ENCODE measurements around the gene CCDC138. TPM values are rescaled to one million over a fixed set of nuclear protein-coding genes. Genes with fewer than 3 reads are reported as not detected.

The CCDC138 gene
- polyA plus RNA-seq, 1 donor from 2014 or later: 19.0 TPM

GRCh38 chr2:108805782-108806181 lies 19.2 kb downstream of the CCDC138 start:
- Histone ChIP-seq H3F3A (ENCODE audit: insufficient read depth, low read length, poor library complexity, severe bottlenecking) (no peaks in the 10 kb centered on the region), H3K9me3 (ENCODE audit: low read length) (no peaks in the 10 kb centered on the region), H3K79me2 (replicated peaks; ENCODE audit: insufficient read depth, low read length) (peaks cover 14% of the 10 kb centered on the region), H3K27ac (ENCODE audit: low read length) (no peak overlapping the region), H3K9me2 (ENCODE audit: insufficient read depth, low read length) (no peaks in the 10 kb centered on the region), H3K4me2 (ENCODE audit: low read length) (no peak overlapping the region), H4K20me1 (ENCODE audit: insufficient read depth) (no peaks in the 10 kb centered on the region), H3K27me3 (ENCODE audit: insufficient read depth, low read depth, low read length) (no peaks in the 10 kb centered on the region), H3K36me3 (ENCODE audit: insufficient read depth, low read length) (peaks cover 13% of the 10 kb centered on the region), H2AFZ (ENCODE audit: low read depth, low read length) (no peak overlapping the region), H3K9ac (ENCODE audit: low read length) (no peak overlapping the region), H3K4me3 (ENCODE audit: low read length) (no peak overlapping the region)
- no peak for TF ChIP-seq POLR2AphosphoS5 (IDR thresholded peaks at IDR 0.05)
- no peak for TF ChIP-seq SMC3 (conservative IDR thresholded peaks at IDR 0.05; ENCODE audit: poor library complexity)

DNA sequence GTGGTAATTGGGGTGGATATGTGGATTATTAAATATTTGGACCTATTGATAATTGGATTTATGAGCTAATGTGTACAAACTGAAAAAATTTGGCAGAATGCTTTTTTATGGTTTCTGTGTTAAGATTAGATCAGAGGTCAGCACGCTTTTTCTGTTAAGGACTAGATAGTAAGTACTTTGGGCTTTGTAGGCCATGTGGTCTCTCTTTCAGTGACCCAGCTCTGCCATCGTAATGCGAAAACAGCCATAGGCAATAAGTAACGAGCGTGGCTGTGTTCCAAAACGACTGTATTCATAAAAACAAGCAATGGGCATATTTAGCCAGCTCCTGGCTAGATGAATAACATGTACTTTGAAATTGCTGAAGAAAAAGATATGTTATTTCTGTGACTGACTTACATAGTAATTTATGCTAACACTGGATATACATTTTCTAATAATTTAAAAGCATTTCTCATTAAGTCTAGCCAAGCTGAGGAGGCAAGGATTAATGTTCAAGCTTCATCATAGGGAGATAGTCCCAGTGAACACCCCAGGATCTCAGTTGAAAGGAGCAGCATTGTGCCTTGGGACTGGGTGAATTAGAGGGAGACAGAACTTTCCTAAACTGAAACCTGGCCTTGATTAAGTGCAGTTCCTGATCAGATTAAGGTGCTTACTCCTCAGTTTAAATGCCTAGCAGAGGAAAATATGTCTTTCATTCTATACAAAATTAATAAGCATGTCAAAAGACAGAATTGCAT lies 20.0 kb downstream of the CCDC138 start:
- Histone ChIP-seq H3K27ac (ENCODE audit: low read length) (no peak overlapping the region), H3K27me3 (ENCODE audit: insufficient read depth, low read depth, low read length) (no peaks in the 10 kb centered on the region), H3K36me3 (ENCODE audit: insufficient read depth, low read length) (peaks cover 13% of the 10 kb centered on the region), H2AFZ (ENCODE audit: low read depth, low read length) (no peak overlapping the region), H3K9me2 (ENCODE audit: insufficient read depth, low read length) (no peaks in the 10 kb centered on the region), H3K4me2 (ENCODE audit: low read length) (no peak overlapping the region), H4K20me1 (ENCODE audit: insufficient read depth) (no peaks in the 10 kb centered on the region), H3K79me2 (replicated peaks; ENCODE audit: insufficient read depth, low read length) (peaks cover 14% of the 10 kb centered on the region), H3F3A (ENCODE audit: insufficient read depth, low read length, poor library complexity, severe bottlenecking) (no peaks in the 10 kb centered on the region), H3K9me3 (ENCODE audit: low read length) (no peaks in the 10 kb centered on the region), H3K9ac (ENCODE audit: low read length) (no peak overlapping the region), H3K4me3 (ENCODE audit: low read length) (no peak overlapping the region)
- TF ChIP-seq, protein P1, sequence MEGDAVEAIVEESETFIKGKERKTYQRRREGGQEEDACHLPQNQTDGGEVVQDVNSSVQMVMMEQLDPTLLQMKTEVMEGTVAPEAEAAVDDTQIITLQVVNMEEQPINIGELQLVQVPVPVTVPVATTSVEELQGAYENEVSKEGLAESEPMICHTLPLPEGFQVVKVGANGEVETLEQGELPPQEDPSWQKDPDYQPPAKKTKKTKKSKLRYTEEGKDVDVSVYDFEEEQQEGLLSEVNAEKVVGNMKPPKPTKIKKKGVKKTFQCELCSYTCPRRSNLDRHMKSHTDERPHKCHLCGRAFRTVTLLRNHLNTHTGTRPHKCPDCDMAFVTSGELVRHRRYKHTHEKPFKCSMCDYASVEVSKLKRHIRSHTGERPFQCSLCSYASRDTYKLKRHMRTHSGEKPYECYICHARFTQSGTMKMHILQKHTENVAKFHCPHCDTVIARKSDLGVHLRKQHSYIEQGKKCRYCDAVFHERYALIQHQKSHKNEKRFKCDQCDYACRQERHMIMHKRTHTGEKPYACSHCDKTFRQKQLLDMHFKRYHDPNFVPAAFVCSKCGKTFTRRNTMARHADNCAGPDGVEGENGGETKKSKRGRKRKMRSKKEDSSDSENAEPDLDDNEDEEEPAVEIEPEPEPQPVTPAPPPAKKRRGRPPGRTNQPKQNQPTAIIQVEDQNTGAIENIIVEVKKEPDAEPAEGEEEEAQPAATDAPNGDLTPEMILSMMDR (IDR thresholded peaks at IDR 0.05; ENCODE audit: poor library complexity, severe bottlenecking): no peak
- TF ChIP-seq SMC3 (conservative IDR thresholded peaks at IDR 0.05; ENCODE audit: poor library complexity): no peak
- no peak for TF ChIP-seq POLR2AphosphoS5 (IDR thresholded peaks at IDR 0.05)
- TF ChIP-seq EP300 (conservative IDR thresholded peaks at IDR 0.05; ENCODE audit: poor library complexity, severe bottlenecking): no peak
- TF ChIP-seq REST (IDR thresholded peaks at IDR 0.05; ENCODE audit: borderline replicate concordance): no peak
- TF ChIP-seq RAD21 (conservative IDR thresholded peaks at IDR 0.05): no peak

DNA sequence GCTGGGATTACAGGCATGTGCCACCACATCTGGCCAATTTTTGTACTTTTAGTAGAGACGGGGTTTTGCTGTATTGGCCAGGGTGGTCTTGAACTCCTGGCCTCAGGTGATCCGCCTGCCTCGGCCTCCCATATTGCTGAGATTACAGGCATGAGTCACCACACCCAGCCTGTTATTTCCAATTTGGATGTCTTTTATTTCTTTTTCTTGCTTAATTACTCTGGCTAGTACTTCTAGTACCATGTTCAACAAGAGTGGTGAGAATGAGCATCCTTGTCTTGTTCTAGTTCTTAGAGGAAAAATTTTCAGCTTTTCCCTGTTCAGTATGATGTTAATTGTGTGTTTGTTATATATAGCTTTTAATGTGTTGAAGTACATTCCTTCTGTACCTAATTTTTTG lies 23.4 kb downstream of the CCDC138 start:
- no peak overlapping the region for H2AFZ ChIP-seq (ENCODE audit: low read depth, low read length)
- H3K79me2 ChIP-seq (replicated peaks; ENCODE audit: insufficient read depth, low read length): peaks cover 14% of the 10 kb centered on the region
- no peaks in the 10 kb centered on the region for H3K9me3 ChIP-seq (ENCODE audit: low read length)
- H3K4me2 ChIP-seq (ENCODE audit: low read length): no peak overlapping the region
- no peak overlapping the region for H3K4me3 ChIP-seq (ENCODE audit: low read length)
- H3K27ac ChIP-seq (ENCODE audit: low read length): no peak overlapping the region
- no peaks in the 10 kb centered on the region for H3K9me2 ChIP-seq (ENCODE audit: insufficient read depth, low read length)
- H3F3A ChIP-seq (ENCODE audit: insufficient read depth, low read length, poor library complexity, severe bottlenecking): no peaks in the 10 kb centered on the region
- TF ChIP-seq TAF1 (IDR thresholded peaks at IDR 0.05; ENCODE audit: low read depth) (no peak), MXI1 (conservative IDR thresholded peaks at IDR 0.05; ENCODE audit: poor library complexity, severe bottlenecking) (no peak), EZH2 (IDR thresholded peaks at IDR 0.05; ENCODE audit: borderline replicate concordance, insufficient read depth, low read length, poor library complexity, severe bottlenecking) (no peak), REST (IDR thresholded peaks at IDR 0.05; ENCODE audit: borderline replicate concordance) (no peak), SMC3 (conservative IDR thresholded peaks at IDR 0.05; ENCODE audit: poor library complexity) (no peak), EP300 (conservative IDR thresholded peaks at IDR 0.05; ENCODE audit: poor library complexity, severe bottlenecking) (no peak), POLR2AphosphoS5 (IDR thresholded peaks at IDR 0.05) (no peak), RAD21 (conservative IDR thresholded peaks at IDR 0.05) (no peak)
- TF ChIP-seq, protein P1 (IDR thresholded peaks at IDR 0.05; ENCODE audit: poor library complexity, severe bottlenecking): no peak
- no peaks in the 10 kb centered on the region for H3K27me3 ChIP-seq (ENCODE audit: insufficient read depth, low read depth, low read length)
- H3K9ac ChIP-seq (ENCODE audit: low read length): no peak overlapping the region
- no peaks in the 10 kb centered on the region for H4K20me1 ChIP-seq (ENCODE audit: insufficient read depth)
- H3K36me3 ChIP-seq (ENCODE audit: insufficient read depth, low read length): peaks cover 21% of the 10 kb centered on the region
